Measurements from ENCODE around the gene RRP8.

GRCh38 chr11:6647836-6648235 is 44.4 kb upstream of the RRP8 start:
- TF ChIP-seq EZH2phosphoT487 (IDR thresholded peaks at IDR 0.05; ENCODE audit: low read depth): no peak
- TF ChIP-seq, protein P1, sequence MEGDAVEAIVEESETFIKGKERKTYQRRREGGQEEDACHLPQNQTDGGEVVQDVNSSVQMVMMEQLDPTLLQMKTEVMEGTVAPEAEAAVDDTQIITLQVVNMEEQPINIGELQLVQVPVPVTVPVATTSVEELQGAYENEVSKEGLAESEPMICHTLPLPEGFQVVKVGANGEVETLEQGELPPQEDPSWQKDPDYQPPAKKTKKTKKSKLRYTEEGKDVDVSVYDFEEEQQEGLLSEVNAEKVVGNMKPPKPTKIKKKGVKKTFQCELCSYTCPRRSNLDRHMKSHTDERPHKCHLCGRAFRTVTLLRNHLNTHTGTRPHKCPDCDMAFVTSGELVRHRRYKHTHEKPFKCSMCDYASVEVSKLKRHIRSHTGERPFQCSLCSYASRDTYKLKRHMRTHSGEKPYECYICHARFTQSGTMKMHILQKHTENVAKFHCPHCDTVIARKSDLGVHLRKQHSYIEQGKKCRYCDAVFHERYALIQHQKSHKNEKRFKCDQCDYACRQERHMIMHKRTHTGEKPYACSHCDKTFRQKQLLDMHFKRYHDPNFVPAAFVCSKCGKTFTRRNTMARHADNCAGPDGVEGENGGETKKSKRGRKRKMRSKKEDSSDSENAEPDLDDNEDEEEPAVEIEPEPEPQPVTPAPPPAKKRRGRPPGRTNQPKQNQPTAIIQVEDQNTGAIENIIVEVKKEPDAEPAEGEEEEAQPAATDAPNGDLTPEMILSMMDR (IDR thresholded peaks at IDR 0.05; ENCODE audit: low read depth, low read length): no peak
